Endodermal cell (in vitro differentiated cells): Measurements from ENCODE around the gene CHPF. TPM values are rescaled to one million over a fixed set of nuclear protein-coding genes. Genes with fewer than 3 reads are reported as not detected.

Experiments used
- DNase-seq: peaks from one replicate; pipeline ENCODE4 v3.0.0-alpha.2; 2017
- H3K27ac ChIP-seq: 2 replicates; pipeline ENCODE4 v1.5.1; 2013; ENCODE audit warnings: mild to moderate bottlenecking, low read depth, low read length, moderate library complexity
- H3K27me3 ChIP-seq: 2 replicates; pipeline ENCODE4 v1.6.1; 2013; ENCODE audit warnings: mild to moderate bottlenecking, low read length, moderate library complexity; ENCODE audit not compliant: insufficient read depth, control insufficient read depth, poor library complexity, severe bottlenecking
- H3K36me3 ChIP-seq: 2 replicates; pipeline ENCODE4 v1.7.0; 2013; ENCODE audit warnings: mild to moderate bottlenecking, low read length, moderate library complexity; ENCODE audit not compliant: control insufficient read depth, insufficient read depth
- H3K4me1 ChIP-seq: one replicate; pipeline ENCODE4 v1.7.0; 2013; ENCODE audit warnings: low read length; ENCODE audit not compliant: control insufficient read depth, insufficient read depth
- H3K4me3 ChIP-seq: 2 replicates; pipeline ENCODE4 v1.5.1; 2013; ENCODE audit warnings: mild to moderate bottlenecking, low read length, moderate library complexity
- H3K9ac ChIP-seq: 2 replicates; pipeline ENCODE4 v1.6.1; 2013; ENCODE audit warnings: mild to moderate bottlenecking, low read length, moderate library complexity; ENCODE audit not compliant: poor library complexity, severe bottlenecking; ENCODE audit errors: extremely low read depth
- H3K9me3 ChIP-seq: 2 replicates; pipeline ENCODE4 v1.6.1; 2013; ENCODE audit warnings: mild to moderate bottlenecking, low read length, moderate library complexity; ENCODE audit not compliant: control insufficient read depth
- H3K27ac Mint-ChIP-seq: 2 replicates; pipeline ENCODE4 v1.8.0; 2020; ENCODE audit warnings: mixed read lengths
- H3K27me3 Mint-ChIP-seq: 2 replicates; pipeline ENCODE4 v1.8.0; 2021; ENCODE audit warnings: mild to moderate bottlenecking, mixed read lengths; ENCODE audit not compliant: insufficient read depth
- H3K36me3 Mint-ChIP-seq: 2 replicates; pipeline ENCODE4 v1.8.0; 2020; ENCODE audit warnings: low read depth, mixed read lengths
- H3K4me1 Mint-ChIP-seq: 2 replicates; pipeline ENCODE4 v1.8.0; 2020; ENCODE audit warnings: mixed read lengths
- H3K4me3 Mint-ChIP-seq: 2 replicates; pipeline ENCODE4 v1.8.0; 2020; ENCODE audit warnings: mild to moderate bottlenecking, moderate library complexity, mixed read lengths
- H3K9me3 Mint-ChIP-seq: 2 replicates; pipeline ENCODE4 v1.8.0; 2020; ENCODE audit warnings: mild to moderate bottlenecking, mixed read lengths
- WGBS, 2 experiments: methylation state at CpG; one replicate each; pipeline versions ENCODE4 v1.1.5 to v1.1.7; 2013; ENCODE audit warnings: missing lambda C conversion rate in 2 of 2, mixed read lengths in 1 of 2; ENCODE audit not compliant: insufficient coverage in 1 of 2, insufficient read length in 1 of 2; 5-methylcytosine and 5-hydroxymethylcytosine counted together
- total RNA-seq, 2 donors: library from RNA; stranded (reverse); fragmentation: NEBNext Ultra II Directional in 1 of 2; extraction: Animal tissue kit (Norgen Biotek cat#: 25700) in 1 of 2; gene quantifications; 2 replicates in 1 of 2; 3 replicates in 1 of 2; pipeline ENCODE4 v1.2.1, GENCODE V29; 2021
- TF ChIP-seq, protein P1 (sequence below): fragments of 200-600 bp; sonication (generic); conservative IDR thresholded peaks from 2 replicates; pipeline ENCODE4 v1.5.0; 2021; ENCODE audit warnings: antibody characterized with exemption, mild to moderate bottlenecking

CHPF gene
- total RNA-seq, 2 donors from 2014 or later = 51.2 to 54.0 TPM

DNA sequence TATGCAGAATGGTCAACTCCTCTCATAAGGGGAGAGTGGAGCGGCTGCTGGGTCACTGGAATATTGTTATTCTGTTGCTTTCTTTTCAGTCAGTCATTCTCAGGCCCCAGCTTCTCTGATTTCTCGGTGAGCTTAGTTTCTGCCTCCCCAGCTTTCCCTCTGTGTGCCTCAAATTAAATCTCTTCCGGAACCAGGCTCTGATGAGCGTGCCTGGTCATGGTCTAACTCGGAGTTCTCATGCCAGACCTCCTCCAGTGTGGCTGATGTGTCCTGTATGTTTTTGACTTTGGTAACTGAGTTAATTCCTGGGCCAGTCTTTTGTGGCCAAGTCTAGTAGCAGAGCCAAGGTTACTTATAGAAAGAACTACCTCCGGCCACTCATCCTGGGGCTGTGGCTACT is 49.1 kb upstream of the CHPF start:
- no peaks in the 10 kb centered on the region for H3K27me3 ChIP-seq
- no peak for DNase-seq
- no peaks in the 10 kb centered on the region for H3K36me3 Mint-ChIP-seq
- H3K27ac ChIP-seq = no peak overlapping the region
- H3K4me1 ChIP-seq = no peaks in the 10 kb centered on the region
- H3K9me3 ChIP-seq = no peaks in the 10 kb centered on the region
- H3K4me3 ChIP-seq = no peak overlapping the region
- no peaks in the 10 kb centered on the region for H3K36me3 ChIP-seq
- H3K9ac ChIP-seq = no peak overlapping the region
- H3K27me3 Mint-ChIP-seq = peaks cover 2% of the 10 kb centered on the region
- TF ChIP-seq, protein P1, sequence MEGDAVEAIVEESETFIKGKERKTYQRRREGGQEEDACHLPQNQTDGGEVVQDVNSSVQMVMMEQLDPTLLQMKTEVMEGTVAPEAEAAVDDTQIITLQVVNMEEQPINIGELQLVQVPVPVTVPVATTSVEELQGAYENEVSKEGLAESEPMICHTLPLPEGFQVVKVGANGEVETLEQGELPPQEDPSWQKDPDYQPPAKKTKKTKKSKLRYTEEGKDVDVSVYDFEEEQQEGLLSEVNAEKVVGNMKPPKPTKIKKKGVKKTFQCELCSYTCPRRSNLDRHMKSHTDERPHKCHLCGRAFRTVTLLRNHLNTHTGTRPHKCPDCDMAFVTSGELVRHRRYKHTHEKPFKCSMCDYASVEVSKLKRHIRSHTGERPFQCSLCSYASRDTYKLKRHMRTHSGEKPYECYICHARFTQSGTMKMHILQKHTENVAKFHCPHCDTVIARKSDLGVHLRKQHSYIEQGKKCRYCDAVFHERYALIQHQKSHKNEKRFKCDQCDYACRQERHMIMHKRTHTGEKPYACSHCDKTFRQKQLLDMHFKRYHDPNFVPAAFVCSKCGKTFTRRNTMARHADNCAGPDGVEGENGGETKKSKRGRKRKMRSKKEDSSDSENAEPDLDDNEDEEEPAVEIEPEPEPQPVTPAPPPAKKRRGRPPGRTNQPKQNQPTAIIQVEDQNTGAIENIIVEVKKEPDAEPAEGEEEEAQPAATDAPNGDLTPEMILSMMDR = no peak
- H3K4me1 Mint-ChIP-seq = peaks cover 11% of the 10 kb centered on the region
- WGBS, 2 experiments = 89 to 93% methylated on average over 4 to 6 of the region's 6 CpGs
- no peak overlapping the region for H3K27ac Mint-ChIP-seq
- H3K4me3 Mint-ChIP-seq = no peak overlapping the region
- H3K9me3 Mint-ChIP-seq = no peaks in the 10 kb centered on the region

DNA sequence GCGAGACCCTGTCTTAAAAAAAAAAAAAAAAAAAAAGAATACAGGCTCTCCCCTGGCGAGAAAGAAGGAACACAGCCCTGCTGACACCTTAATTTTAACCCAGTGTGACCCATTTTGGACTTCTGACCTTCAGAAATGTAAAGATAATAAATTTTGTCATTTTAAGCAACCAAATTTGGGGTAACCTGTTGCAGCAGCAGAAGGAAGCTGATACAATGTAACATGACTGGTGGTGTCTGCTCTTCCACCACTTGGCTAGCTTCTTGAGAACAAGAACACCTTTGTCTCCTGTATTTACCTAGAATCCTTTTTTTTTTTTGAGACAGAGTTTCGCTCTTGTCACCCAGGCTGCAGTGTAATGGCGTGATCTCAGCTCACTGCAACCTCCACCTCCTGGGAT is 47.5 kb upstream of the CHPF start:
- H3K4me3 Mint-ChIP-seq = no peak overlapping the region
- Histone ChIP-seq H3K9ac (no peak overlapping the region), H3K27ac (no peak overlapping the region), H3K4me3 (no peak overlapping the region), H3K27me3 (no peaks in the 10 kb centered on the region), H3K4me1 (no peaks in the 10 kb centered on the region), H3K36me3 (no peaks in the 10 kb centered on the region), H3K9me3 (no peaks in the 10 kb centered on the region)
- no peaks in the 10 kb centered on the region for H3K36me3 Mint-ChIP-seq
- H3K9me3 Mint-ChIP-seq = no peaks in the 10 kb centered on the region
- TF ChIP-seq, protein P1 = no peak
- no peak for DNase-seq
- peaks cover 10% of the 10 kb centered on the region for H3K27me3 Mint-ChIP-seq
- peaks cover 4% of the 10 kb centered on the region for H3K4me1 Mint-ChIP-seq
- 42 to 60% methylated on average over 2 to 4 of the region's 4 CpGs for WGBS, 2 experiments
- no peak overlapping the region for H3K27ac Mint-ChIP-seq

DNA sequence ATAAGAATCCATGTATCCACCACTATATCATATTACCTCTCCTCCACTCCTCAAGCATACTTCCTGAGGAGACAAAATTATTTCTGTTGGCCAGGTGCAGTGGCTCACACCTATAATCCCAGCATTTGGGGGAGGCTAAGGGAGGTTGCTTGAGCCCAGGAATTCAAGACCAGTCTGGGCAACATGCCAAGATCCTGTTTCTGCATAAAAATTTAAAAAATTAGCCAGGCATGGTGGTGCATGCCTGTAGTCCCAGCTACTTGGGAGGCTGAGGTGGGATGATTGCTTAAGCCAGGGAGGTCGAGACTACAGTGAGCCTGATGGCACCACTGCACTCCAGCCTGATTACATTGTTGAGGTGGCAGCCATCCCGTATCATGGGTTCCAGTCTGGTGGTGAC is 37.7 kb upstream of the CHPF start:
- Histone ChIP-seq H3K9me3 (no peaks in the 10 kb centered on the region), H3K27ac (no peak overlapping the region), H3K4me1 (no peaks in the 10 kb centered on the region), H3K36me3 (no peaks in the 10 kb centered on the region), H3K27me3 (peaks cover 4% of the 10 kb centered on the region), H3K9ac (no peak overlapping the region), H3K4me3 (no peak overlapping the region)
- H3K27ac Mint-ChIP-seq = no peak overlapping the region
- no peaks in the 10 kb centered on the region for H3K9me3 Mint-ChIP-seq
- DNase-seq = no peak
- no peaks in the 10 kb centered on the region for H3K36me3 Mint-ChIP-seq
- peaks cover 17% of the 10 kb centered on the region for H3K27me3 Mint-ChIP-seq
- TF ChIP-seq, protein P1 = no peak
- 83 to 93% methylated on average over 2 of the region's 2 CpGs for WGBS, 2 experiments
- H3K4me1 Mint-ChIP-seq = peaks cover 10% of the 10 kb centered on the region
- no peak overlapping the region for H3K4me3 Mint-ChIP-seq
